A673 (cell line): ENCODE measurements around the gene OSBPL8.

Experiments
- CTCF ChIP-seq: fragments of 300-800, 200-600 bp; sonication (generic); conservative IDR thresholded peaks from 2 replicates; pipeline ENCODE4 v1.5.1; 2017; ENCODE audit warnings: low read depth, mild to moderate bottlenecking, antibody characterized with exemption, low read length, moderate library complexity, mixed read lengths
- EZH2 ChIP-seq: fragments of 200-600 bp; sonication (generic); IDR thresholded peaks from 2 replicates; pipeline ENCODE4 v1.6.1; 2017; ENCODE audit warnings: borderline replicate concordance, low read depth, mild to moderate bottlenecking, mixed read lengths, antibody characterized with exemption, low read length; ENCODE audit not compliant: poor library complexity, severe bottlenecking

GRCh38 chr12:76374386-76375020 is 185.1 kb downstream of the OSBPL8 start:
- no peak for TF ChIP-seq EZH2
- TF ChIP-seq CTCF = no peak
